Skin epidermis (tissue), 12 donors: Measurements from ENCODE around the gene PTPRE.
A peak's percentile ranks its signal among the peaks of the same experiment; 100 is the strongest.
"Not testable (repeated sequence)": the region's sequence is repeated elsewhere in the genome, so short reads cannot be mapped to it uniquely, and the experiment has no call there.

Source experiments
- H3K27ac ChIP-seq, 21 experiments: fragments of 200-600 bp; sonication (generic) in 11 of 21; one replicate each; pipeline ENCODE4 v1.5.0; 2020; ENCODE audit warnings: mild to moderate bottlenecking in 3 of 21, inconsistent platforms in 2 of 21, moderate library complexity in 2 of 21
- H3K4me3 ChIP-seq, 7 experiments: fragments of 200-600 bp; sonication (generic) in 2 of 7; one replicate each; pipeline ENCODE4 v1.5.0; 2020; ENCODE audit warnings: inconsistent platforms in 2 of 7, mild to moderate bottlenecking in 2 of 7, moderate library complexity in 1 of 7

Gene PTPRE

DNA sequence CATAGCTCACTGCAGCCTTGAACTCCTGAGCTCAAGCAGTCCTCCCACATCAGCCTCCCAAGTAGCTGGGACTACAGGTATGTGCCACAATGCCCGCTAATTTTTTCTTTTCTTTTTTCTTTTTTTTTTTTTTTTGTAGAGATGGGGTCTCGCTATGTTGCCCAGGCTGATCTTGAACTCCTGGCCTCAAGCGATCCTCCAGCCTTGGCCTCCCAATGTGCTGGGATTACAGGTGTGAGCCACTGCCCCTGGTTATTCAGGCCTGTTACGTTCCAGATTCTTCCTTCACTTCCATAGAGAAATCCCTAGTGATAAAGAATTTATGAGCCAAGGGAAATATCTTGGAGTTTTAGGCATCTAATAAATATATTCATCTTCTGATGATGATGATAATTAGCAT lies 187.7 kb downstream of the PTPRE start:
- peak overlapping the region in 2 of 21 experiments; percentile 59 to 76 for H3K27ac ChIP-seq
- not testable (repeated sequence) for H3K4me3 ChIP-seq

DNA sequence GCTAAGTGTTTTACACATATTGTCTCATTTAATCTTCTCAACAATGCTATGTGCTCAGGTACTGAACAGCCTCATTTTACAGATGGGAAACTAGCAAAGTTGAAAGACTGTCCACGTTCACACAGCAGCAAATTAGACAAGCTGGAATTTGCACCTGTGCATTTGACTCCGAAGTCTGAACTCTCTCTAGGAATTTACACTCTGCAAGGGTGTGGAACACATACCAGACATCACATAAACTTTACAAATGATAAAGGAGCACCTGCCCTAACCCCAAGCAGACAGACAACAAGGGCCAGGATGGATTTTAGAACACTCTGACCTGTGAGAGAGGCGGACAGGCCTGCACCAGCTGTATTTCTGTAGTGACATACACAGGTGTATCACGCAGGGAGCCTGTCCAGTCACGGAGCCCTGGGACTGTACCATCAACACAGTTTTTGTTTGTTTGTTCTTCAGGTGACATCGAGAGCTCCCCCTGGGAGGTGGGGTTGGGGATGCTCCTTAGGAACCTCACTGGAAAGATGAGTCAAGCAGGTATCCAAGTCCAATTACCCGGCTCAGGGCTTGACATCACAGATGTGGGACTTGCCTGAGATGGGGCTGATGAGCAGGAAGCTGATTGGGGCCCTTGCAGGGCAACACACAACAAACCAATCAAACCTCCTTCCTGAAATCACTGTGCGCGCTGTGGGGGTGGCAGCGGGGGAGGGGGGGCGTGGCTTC lies 188.3 kb downstream of the PTPRE start:
- H3K27ac ChIP-seq, result peak overlapping the region in 3 of 21 experiments; percentile 26 to 76 (median 59)
- H3K4me3 ChIP-seq, result no peak overlapping the region

DNA sequence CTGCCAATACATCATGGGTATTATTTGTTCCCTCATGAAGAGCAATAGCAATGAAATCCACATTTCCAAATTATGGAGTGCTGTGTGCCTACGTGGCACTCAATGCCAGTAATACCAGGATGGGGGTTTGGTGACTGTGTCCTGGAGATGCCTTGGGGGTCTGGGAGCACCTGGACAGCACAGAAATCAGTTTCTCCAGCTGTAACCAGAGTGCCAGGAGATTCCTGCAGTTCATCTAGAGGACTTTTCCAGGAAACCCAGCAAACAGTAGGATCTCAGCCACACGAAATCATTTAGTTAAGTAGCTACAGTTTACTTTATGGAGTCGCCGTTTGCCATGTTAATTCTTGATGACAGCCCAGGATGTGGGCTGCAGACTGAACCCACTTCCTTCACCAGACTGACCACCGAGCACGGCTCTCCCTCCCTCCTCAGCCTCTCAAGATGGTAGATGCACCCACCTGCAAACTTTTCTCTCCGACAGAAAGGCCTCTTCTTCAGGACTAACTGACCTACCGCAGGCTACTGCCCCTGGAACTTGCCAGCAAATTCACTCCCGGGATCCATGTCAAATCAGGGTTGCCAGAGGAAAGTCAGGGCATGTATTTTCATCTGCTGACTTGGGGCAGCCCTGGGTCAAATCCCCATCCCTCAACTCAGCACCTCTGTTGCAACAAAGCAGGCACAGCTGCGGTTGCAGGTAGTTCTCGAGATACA lies 189.0 kb downstream of the PTPRE start:
- peak overlapping the region in 5 of 21 experiments; percentile 26 to 76 (median 55) for H3K27ac ChIP-seq

DNA sequence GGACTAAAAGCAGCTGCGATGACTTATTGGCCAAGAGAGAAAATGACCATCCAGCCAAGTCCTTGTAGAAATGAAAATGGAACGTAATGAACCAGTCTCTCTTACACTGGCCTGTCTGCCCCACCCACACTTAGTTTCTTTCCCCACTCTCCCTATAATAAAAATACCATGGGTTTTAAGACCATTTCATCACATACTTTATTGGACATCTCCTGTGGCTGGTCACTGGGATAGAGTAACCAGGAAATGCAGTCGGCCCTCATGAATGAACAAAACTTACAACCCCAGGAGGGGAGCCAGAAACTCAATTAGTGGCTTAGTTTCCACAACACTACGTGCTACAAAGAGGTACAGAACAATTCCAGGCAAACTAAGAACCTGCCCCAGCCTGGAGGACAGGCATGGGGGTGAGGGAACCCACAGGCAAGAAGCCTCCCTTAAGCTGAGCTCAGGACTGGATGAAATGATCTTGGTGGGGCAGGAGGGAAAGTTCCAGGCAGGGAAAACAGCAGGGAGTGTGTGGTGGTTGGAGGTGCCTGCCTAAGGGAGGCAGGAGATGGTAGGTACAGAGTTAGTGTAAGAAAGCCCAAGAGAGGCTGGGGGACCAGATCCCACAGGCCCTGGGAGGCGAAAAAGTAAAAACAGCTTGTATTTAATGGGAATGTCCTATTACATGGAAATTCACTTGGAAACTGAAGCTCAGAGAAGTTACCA lies 189.7 kb downstream of the PTPRE start:
- Histone ChIP-seq H3K27ac (peak overlapping the region in 4 of 21 experiments; percentile 26 to 76 (median 55)), H3K4me3 (no peak overlapping the region)

More for the DNA sequence above, 189.0 kb downstream of the PTPRE start:
- H3K4me3 ChIP-seq, result no peak overlapping the region

DNA sequence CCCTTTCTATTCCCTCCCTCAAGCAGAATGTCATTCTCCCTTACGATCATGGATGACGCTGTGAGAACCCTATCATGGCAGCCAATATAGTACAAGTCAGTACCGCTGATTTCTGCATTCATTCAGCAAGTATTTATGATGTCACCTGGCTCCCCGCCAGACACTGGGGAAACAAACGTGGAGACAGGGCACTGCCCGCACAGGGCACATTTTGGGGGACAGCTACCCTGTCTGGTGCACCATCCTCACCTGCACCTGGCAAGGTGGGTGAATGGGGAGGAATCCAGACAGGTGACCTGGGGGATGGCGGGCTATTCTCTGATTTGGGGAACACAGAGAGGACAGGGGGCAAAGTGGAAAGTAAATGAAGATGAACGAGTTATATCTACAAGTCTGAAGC lies 190.9 kb downstream of the PTPRE start:
- H3K27ac ChIP-seq, result no peak overlapping the region
- no peak overlapping the region for H3K4me3 ChIP-seq

- Histone ChIP-seq H3K27ac (no peak overlapping the region), H3K4me3 (no peak overlapping the region)
Measured at GRCh38 chr10:128098631-128099030, 191.7 kb downstream of the PTPRE start.

DNA sequence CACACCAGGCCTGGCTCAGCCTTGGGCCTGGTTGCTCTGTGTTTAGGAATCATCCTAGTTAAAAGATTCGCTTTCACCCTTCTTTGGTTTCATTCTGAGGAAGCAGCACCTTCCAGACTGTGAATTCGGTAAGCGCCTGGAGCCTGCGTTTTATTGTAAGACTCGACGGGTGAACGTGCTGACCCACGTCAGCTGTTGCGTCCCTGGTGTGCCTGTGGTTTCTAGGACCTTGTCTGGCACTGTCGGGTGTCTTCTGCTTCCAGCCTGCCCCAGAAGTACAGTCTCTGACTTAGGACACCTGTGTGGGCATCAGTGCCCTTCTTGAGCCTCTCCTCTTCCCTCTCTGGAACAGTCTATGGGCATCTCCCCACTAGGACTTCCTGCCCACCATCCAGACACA lies 193.0 kb downstream of the PTPRE start:
- H3K4me3 ChIP-seq, result no peak overlapping the region
- H3K27ac ChIP-seq, result no peak overlapping the region

- no peak overlapping the region for H3K4me3 ChIP-seq
- H3K27ac ChIP-seq, result peak overlapping the region in 1 of 21 experiments; percentile 73
Measured at GRCh38 chr10:128101901-128102300, 195.0 kb downstream of the PTPRE start.

- Histone ChIP-seq H3K4me3 (no peak overlapping the region), H3K27ac (peak overlapping the region in 1 of 21 experiments; percentile 73)
Measured at GRCh38 chr10:128102480-128103228, 195.8 kb downstream of the PTPRE start.

DNA sequence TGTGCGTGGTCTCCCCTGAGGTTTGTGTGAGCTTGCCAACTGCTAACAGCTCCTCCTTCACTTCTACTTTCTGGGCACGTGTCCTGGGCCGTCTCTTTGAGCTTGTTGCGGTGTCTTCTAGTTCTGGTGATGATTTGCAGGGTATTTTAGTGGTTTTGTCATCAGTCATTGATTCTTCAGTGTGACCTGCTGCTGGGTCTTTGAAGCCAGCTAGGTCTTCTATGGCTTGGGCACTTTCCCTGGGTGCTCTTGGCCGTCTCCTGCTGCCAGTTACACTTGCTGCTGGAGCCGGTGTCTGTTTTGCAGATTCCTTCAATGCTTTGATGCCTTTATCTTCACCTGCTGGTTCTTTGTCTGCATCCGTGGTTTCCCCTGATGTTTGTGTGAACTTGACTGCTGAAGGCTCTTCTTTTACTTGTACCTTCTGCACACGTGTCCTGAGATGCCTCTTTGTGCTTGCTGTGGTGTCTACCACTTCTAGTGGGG lies 196.4 kb downstream of the PTPRE start:
- Histone ChIP-seq H3K27ac (peak overlapping the region in 1 of 21 experiments; percentile 73), H3K4me3 (no peak overlapping the region)

GRCh38 chr10:128105383-128105782 lies 198.5 kb downstream of the PTPRE start:
- Histone ChIP-seq H3K27ac (no peak overlapping the region), H3K4me3 (no peak overlapping the region)

GRCh38 chr10:128109707-128110106 lies 202.8 kb downstream of the PTPRE start:
- Histone ChIP-seq H3K4me3 (no peak overlapping the region), H3K27ac (no peak overlapping the region)

GRCh38 chr10:128110339-128110738 lies 203.4 kb downstream of the PTPRE start:
- Histone ChIP-seq H3K4me3 (no peak overlapping the region), H3K27ac (no peak overlapping the region)

GRCh38 chr10:128111696-128112095 lies 204.8 kb downstream of the PTPRE start:
- Histone ChIP-seq H3K4me3 (no peak overlapping the region), H3K27ac (no peak overlapping the region)

DNA sequence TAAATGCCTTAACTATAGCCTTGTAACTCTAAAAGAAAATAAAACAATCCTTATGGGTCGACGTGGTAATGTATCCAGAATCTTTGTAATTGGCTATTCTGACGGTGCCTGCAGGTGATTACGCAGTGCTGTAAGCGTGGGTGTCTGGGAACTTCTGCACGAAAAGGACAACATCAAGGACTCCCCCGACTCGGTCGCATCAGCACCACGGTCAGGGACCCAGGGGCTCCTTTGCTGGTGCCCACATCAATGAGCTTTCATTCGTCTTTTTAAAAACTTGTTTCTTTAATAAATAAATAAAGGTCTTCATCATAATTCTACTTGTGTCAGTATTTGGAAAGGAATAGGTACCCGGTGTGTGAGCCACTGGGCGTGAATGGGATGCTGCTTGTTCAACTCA lies 206.1 kb downstream of the PTPRE start:
- no peak overlapping the region for H3K4me3 ChIP-seq
- no peak overlapping the region for H3K27ac ChIP-seq

- Histone ChIP-seq H3K4me3 (no peak overlapping the region), H3K27ac (no peak overlapping the region)
Measured at GRCh38 chr10:128114901-128115300, 208.0 kb downstream of the PTPRE start.

DNA sequence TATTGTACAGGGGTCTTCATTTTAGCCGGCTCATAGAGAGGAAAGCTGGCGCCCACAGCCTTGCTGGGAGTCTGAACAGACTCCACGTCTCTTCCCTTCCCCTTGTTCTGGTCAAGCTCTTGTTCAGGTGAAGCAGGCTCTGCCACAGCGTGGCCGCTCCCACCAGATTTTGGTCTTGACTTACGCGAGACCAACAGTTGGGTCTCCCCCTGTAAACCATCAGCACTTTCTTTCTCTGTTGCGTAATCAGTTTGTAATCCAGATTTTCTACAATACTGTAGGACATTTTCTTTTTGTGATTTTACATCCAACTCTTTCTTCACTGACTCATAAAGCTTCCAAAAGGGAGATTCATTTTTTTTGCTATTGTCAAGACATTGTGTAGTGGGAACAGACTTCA lies 208.5 kb downstream of the PTPRE start:
- no peak overlapping the region for H3K4me3 ChIP-seq
- H3K27ac ChIP-seq, result peak overlapping the region in 1 of 21 experiments; percentile 11

- H3K4me3 ChIP-seq, result no peak overlapping the region
Measured at GRCh38 chr10:128116187-128116586, 209.3 kb downstream of the PTPRE start.

GRCh38 chr10:128116851-128117615 lies 210.1 kb downstream of the PTPRE start:
- Histone ChIP-seq H3K27ac (no peak overlapping the region), H3K4me3 (no peak overlapping the region)

More at GRCh38 chr10:128116187-128116586, 209.3 kb downstream of the PTPRE start:
- peak overlapping the region in 1 of 21 experiments; percentile 11 for H3K27ac ChIP-seq
